Astrocyte of the cerebellum (primary cell): ENCODE results near the gene SCARB1.

ENCODE experiments used
- DNase-seq: peaks from one replicate; pipeline ENCODE4 v3.0.0-alpha.2; 2011; ENCODE audit warnings: low read depth
- H3K4me3 ChIP-seq: 2 replicates; pipeline ENCODE4 v1.5.1; 2011; ENCODE audit warnings: mild to moderate bottlenecking, low read depth, low read length, moderate library complexity
- CTCF ChIP-seq: IDR thresholded peaks from 2 replicates; pipeline ENCODE4 v1.5.1; 2012; ENCODE audit warnings: low read length, low read depth, moderate library complexity, mild to moderate bottlenecking; ENCODE audit errors: missing control alignments
- in situ Hi-C: cut with HindIII; loops from 2 replicates; pipeline ENCODE4 v1.10.0; 2017; ENCODE audit warnings: low sequenced_read_pairs

The SCARB1 gene

GRCh38 chr12:124819525-124819924 is 44.1 kb downstream of the SCARB1 start:
- TF ChIP-seq CTCF = no peak
- no peak overlapping the region for H3K4me3 ChIP-seq
- in situ Hi-C loops = no loop called here
- no peak for DNase-seq

- no peak overlapping the region for H3K4me3 ChIP-seq
- in situ Hi-C loops = no loop called here
- no peak for DNase-seq
- no peak for TF ChIP-seq CTCF
Measured at GRCh38 chr12:124819080-124819479, 44.6 kb downstream of the SCARB1 start.

- in situ Hi-C loops = no loop called here
- H3K4me3 ChIP-seq = no peak overlapping the region
- TF ChIP-seq CTCF = no peak
- DNase-seq = no peak
Measured at GRCh38 chr12:124817076-124818000, 46.3 kb downstream of the SCARB1 start.

- TF ChIP-seq CTCF = no peak
- DNase-seq = no peak
- H3K4me3 ChIP-seq = no peak overlapping the region
- in situ Hi-C loops = no loop called here
Measured at GRCh38 chr12:124816295-124816854, 47.3 kb downstream of the SCARB1 start.

- no peak for DNase-seq
- no peak for TF ChIP-seq CTCF
- in situ Hi-C loops = no loop called here
- H3K4me3 ChIP-seq = no peak overlapping the region
Measured at GRCh38 chr12:124814741-124815613, 48.7 kb downstream of the SCARB1 start.

GRCh38 chr12:124813782-124814181 is 49.9 kb downstream of the SCARB1 start:
- no peak overlapping the region for H3K4me3 ChIP-seq
- no peak for TF ChIP-seq CTCF
- in situ Hi-C loops = no loop called here
- no peak for DNase-seq
